NCI-H526 (cell line): ENCODE measurements around the gene AKT1S1.

ENCODE experiments used
- DNase-seq, 2 experiments: peaks; one replicate each; lab custom pipeline; 2025; lab: John Stamatoyannopoulos, UW

The AKT1S1 gene

GRCh38 chr19:49883094-49883493 lies 5.9 kb upstream of the AKT1S1 start:
- DNase-seq, result no peak

GRCh38 chr19:49882643-49883042 lies 5.5 kb upstream of the AKT1S1 start:
- no peak for DNase-seq

- peak in 1 of 2 experiments; percentile 23 for DNase-seq
These were observed 4.7 kb upstream of the AKT1S1 start for GRCh38 chr19:49881672-49882394.

- no peak for DNase-seq
These were observed 4.0 kb upstream of the AKT1S1 start for GRCh38 chr19:49881186-49881585.

- no peak for DNase-seq
These were observed 3.2 kb upstream of the AKT1S1 start for GRCh38 chr19:49880162-49880869.

- no peak for DNase-seq
These were observed 2.2 kb upstream of the AKT1S1 start for GRCh38 chr19:49879243-49879963.

- no peak for DNase-seq
These were observed 1.6 kb upstream of the AKT1S1 start for GRCh38 chr19:49878744-49879070.

- peak; percentile 96 to 98 for DNase-seq
These were observed 956 bp upstream of the AKT1S1 start for GRCh38 chr19:49877879-49878743.

- peak; percentile 96 to 99 for DNase-seq
These were observed 634 bp downstream of the AKT1S1 start for GRCh38 chr19:49876422-49877019.

- DNase-seq, result peak in 1 of 2 experiments; percentile 58
These were observed 1.2 kb downstream of the AKT1S1 start for GRCh38 chr19:49875857-49876421.

- DNase-seq, result no peak
These were observed 2.0 kb downstream of the AKT1S1 start for GRCh38 chr19:49875177-49875576.

GRCh38 chr19:49874503-49875157 lies 2.5 kb downstream of the AKT1S1 start:
- no peak for DNase-seq

GRCh38 chr19:49873834-49874233 lies 3.3 kb downstream of the AKT1S1 start:
- DNase-seq, result no peak

- DNase-seq, result no peak
These were observed 4.0 kb downstream of the AKT1S1 start for GRCh38 chr19:49873129-49873521.

GRCh38 chr19:49872245-49873128 lies 4.7 kb downstream of the AKT1S1 start:
- DNase-seq, result no peak

GRCh38 chr19:49871349-49871985 lies 5.7 kb downstream of the AKT1S1 start:
- no peak for DNase-seq

- no peak for DNase-seq
These were observed 6.8 kb downstream of the AKT1S1 start for GRCh38 chr19:49870309-49870901.

- peak; percentile 99 to 100 for DNase-seq
These were observed 7.5 kb downstream of the AKT1S1 start for GRCh38 chr19:49869484-49870308.
